ENCODE measurements around the gene SYT15B. TPM values are rescaled to one million over a fixed set of nuclear protein-coding genes. Genes with fewer than 3 reads are reported as not detected.
A peak's percentile ranks its signal among the peaks of the same experiment; 100 is the strongest.
"Not testable (repeated sequence)": the region's sequence is repeated elsewhere in the genome, so short reads cannot be mapped to it uniquely, and the experiment has no call there.

SYT15B gene
- total RNA-seq, 5 donors from 2014 or later (not counting 1 experiment from before 2014, with no cell fraction given) = 0.06 to 0.30 (median 0.09) TPM; not detected in 2

DNA sequence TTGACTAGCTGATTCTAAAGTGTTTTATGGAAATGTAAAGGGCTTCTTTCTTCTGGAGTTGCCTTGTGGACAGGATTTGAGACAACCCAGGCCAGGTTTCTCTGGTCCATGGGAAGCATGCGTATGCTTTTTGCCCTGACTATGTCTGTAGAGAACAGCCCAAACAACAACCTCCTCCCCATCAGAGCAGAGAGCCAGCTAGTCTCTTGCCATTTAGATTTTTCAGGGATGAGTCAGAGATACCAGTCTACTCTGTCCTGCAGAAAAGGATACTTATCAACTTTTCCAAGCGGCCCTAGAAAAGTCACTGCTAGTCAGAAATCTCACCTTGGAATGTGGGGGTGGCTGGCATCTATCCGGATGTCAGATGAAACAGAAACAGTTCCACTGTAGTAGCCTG is 11.6 kb downstream of the SYT15B start:
- H3K27ac Mint-ChIP-seq; H3K27me3 ChIP-seq (replicated peaks in 1 of 2; ENCODE audit: control insufficient read depth in 2 of 2, extremely low read depth in 1 of 2, insufficient read depth in 2 of 2, low read length in 1 of 2); H3K27ac ChIP-seq (ENCODE audit: low read length); H3K4me1 ChIP-seq (ENCODE audit: control insufficient read depth in 1 of 2, extremely low read depth in 1 of 2, insufficient read depth in 2 of 2, low read length in 2 of 2); H3K4me1 Mint-ChIP-seq; H3K27me3 Mint-ChIP-seq; H3K36me3 ChIP-seq (ENCODE audit: control insufficient read depth in 2 of 2, extremely low read depth in 1 of 2, insufficient read depth in 1 of 2, low read length in 1 of 2); H3K4me3 ChIP-seq (ENCODE audit: control insufficient read depth in 1 of 2, extremely low read depth in 1 of 2, low read length in 1 of 2); H3K36me3 Mint-ChIP-seq; POLR2A ChIA-PET; CTCF ChIA-PET; H3K9me3 ChIP-seq; ATAC-seq (replicated peaks in 1 of 4); DNase-seq; H3K4me3 Mint-ChIP-seq; H3K9me3 Mint-ChIP-seq: not testable (repeated sequence)
- no CpG with 5 or more reads among the region's 3 CpGs for WGBS (ENCODE audit: insufficient coverage)

DNA sequence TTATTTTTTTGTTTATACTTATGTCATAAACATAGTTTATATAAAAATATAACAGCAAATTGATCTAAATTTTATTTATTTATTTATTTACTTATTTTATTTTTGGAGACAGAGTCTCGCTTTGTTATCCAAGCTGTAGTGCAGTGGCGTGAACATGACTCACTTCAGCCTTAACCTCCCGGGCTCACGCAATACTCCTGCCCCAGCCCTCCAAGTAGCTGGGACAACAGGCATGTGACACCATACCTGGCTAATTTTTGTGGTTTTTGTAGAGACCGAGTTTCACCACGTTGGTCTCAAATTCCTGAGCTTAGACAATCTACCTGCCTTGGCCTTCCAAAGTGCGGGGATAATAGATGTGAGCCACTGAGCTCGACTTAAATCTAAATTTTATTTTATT is 13.0 kb downstream of the SYT15B start:
- no CpG with 5 or more reads among the region's 8 CpGs for WGBS (ENCODE audit: insufficient coverage)
- H3K27ac ChIP-seq (ENCODE audit: low read length); H3K4me3 Mint-ChIP-seq; DNase-seq; H3K4me3 ChIP-seq (ENCODE audit: control insufficient read depth in 1 of 2, extremely low read depth in 1 of 2, low read length in 1 of 2); H3K4me1 ChIP-seq (ENCODE audit: control insufficient read depth in 1 of 2, extremely low read depth in 1 of 2, insufficient read depth in 2 of 2, low read length in 2 of 2); CTCF ChIA-PET; H3K36me3 ChIP-seq (ENCODE audit: control insufficient read depth in 2 of 2, extremely low read depth in 1 of 2, insufficient read depth in 1 of 2, low read length in 1 of 2); H3K9me3 Mint-ChIP-seq; POLR2A ChIA-PET; H3K27ac Mint-ChIP-seq; H3K27me3 Mint-ChIP-seq; H3K9me3 ChIP-seq; H3K27me3 ChIP-seq (replicated peaks in 1 of 2; ENCODE audit: control insufficient read depth in 2 of 2, extremely low read depth in 1 of 2, insufficient read depth in 2 of 2, low read length in 1 of 2); H3K36me3 Mint-ChIP-seq; H3K4me1 Mint-ChIP-seq; ATAC-seq (replicated peaks in 1 of 4): not testable (repeated sequence)

DNA sequence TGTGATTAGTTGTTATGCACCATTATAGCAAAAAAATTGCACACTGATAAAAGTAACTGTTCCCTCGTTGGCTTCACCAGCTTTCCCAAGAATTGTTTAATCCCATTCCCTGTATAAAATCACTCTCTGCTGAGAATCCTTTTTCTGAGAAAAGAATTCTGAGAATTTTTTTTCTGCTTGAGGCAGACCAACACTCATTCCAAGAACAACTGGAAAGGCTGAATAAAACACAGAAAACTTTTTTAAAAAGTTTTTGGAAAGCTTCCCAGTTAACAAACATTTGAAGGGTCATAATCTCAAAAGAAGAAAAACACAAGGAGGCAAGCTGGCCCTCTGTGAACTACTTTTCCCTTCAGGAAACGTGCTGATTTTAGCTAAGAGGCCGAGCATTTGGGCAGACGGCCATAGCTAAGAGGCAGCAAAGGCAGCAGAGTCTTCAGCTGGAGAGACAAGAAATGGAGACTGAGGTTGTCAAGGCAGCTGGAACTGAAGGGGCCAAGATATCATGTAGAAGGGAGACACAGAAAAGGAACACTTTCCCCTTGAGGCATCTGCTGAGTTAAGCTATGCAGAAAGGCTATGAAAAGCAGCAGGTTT is 16.5 kb downstream of the SYT15B start:
- ATAC-seq (replicated peaks in 1 of 4); H3K36me3 Mint-ChIP-seq; H3K36me3 ChIP-seq (ENCODE audit: control insufficient read depth in 2 of 2, extremely low read depth in 1 of 2, insufficient read depth in 1 of 2, low read length in 1 of 2); H3K27me3 Mint-ChIP-seq; H3K27ac Mint-ChIP-seq; POLR2A ChIA-PET; H3K27ac ChIP-seq (ENCODE audit: low read length); H3K4me3 ChIP-seq (ENCODE audit: control insufficient read depth in 1 of 2, extremely low read depth in 1 of 2, low read length in 1 of 2); H3K4me1 ChIP-seq (ENCODE audit: control insufficient read depth in 1 of 2, extremely low read depth in 1 of 2, insufficient read depth in 2 of 2, low read length in 2 of 2); H3K27me3 ChIP-seq (replicated peaks in 1 of 2; ENCODE audit: control insufficient read depth in 2 of 2, extremely low read depth in 1 of 2, insufficient read depth in 2 of 2, low read length in 1 of 2); DNase-seq; H3K4me1 Mint-ChIP-seq; H3K4me3 Mint-ChIP-seq; CTCF ChIA-PET; H3K9me3 ChIP-seq; H3K9me3 Mint-ChIP-seq: not testable (repeated sequence)
- no CpG with 5 or more reads among the region's 4 CpGs for WGBS (ENCODE audit: insufficient coverage)

DNA sequence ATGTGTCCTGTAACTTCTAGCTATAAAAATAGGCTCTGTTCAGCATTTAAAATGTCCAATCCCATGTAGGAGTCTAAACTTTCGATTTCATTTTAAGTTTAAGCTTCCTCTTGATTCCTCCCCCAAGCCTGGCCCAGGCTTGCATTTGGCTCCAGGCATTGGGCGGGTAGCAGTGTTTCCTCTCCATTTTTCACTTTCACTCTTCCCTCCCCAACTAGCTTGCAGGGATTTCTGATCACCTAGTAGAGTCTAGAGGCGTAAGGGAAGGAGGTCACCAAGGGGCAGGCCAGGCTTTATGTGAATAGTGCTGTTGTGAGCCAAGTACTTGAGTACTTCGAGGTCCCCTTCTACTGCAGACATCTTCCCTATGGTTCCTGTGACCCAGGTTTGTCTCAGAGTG is 18.5 kb downstream of the SYT15B start:
- DNase-seq; H3K36me3 ChIP-seq (ENCODE audit: control insufficient read depth in 2 of 2, extremely low read depth in 1 of 2, insufficient read depth in 1 of 2, low read length in 1 of 2); H3K27me3 Mint-ChIP-seq; H3K27ac Mint-ChIP-seq; H3K9me3 ChIP-seq; H3K27me3 ChIP-seq (replicated peaks in 1 of 2; ENCODE audit: control insufficient read depth in 2 of 2, extremely low read depth in 1 of 2, insufficient read depth in 2 of 2, low read length in 1 of 2); H3K4me1 Mint-ChIP-seq; POLR2A ChIA-PET; H3K4me3 ChIP-seq (ENCODE audit: control insufficient read depth in 1 of 2, extremely low read depth in 1 of 2, low read length in 1 of 2); H3K27ac ChIP-seq (ENCODE audit: low read length); ATAC-seq (replicated peaks in 1 of 4); CTCF ChIA-PET; H3K9me3 Mint-ChIP-seq; H3K4me1 ChIP-seq (ENCODE audit: control insufficient read depth in 1 of 2, extremely low read depth in 1 of 2, insufficient read depth in 2 of 2, low read length in 2 of 2); H3K36me3 Mint-ChIP-seq; H3K4me3 Mint-ChIP-seq: not testable (repeated sequence)
- no CpG with 5 or more reads among the region's 4 CpGs for WGBS (ENCODE audit: insufficient coverage)

DNA sequence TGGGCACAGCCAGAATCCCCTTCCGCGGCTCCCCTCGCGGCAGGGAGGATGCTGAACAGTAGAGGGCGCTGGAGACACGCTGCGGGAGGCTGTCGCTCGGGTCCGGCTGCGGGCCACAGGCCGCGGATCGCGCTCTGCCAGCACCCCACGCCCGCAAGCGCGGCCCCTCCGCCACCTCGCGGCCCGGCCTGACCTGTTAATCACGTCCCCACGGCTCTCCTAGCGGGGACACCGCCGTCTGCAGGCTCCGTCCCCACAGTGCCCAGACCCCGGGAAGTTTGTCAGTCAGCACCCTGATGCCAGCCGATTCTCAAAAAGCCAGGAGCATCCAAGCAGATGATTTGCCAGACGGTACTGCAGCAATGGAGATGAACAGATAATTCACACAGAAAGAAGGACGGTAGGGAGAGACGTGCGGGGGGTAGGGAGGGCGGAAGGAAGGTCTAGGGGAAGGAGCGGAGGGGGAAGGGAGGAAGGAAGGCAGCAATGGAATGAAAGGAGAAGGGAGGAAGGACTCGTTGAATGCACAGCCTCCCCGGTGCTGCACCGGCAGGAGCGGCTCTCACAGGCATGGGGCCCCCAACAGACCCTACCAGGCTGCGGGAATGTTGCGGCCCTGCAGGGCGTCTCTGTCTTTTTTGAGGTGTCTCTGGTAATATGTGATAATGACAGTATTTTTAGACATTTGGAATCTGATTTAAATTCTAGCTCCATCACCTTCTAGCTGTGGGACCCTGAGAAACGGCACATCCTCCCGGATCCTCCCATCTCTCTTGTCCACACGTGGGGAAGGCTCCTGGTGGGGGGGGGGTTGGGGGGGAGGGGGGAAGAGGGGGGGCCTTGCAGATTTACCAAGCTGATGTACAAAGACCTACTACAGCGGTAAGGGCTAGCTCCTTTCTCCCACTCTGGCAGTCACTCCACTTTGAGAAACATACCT is 19.5 kb downstream of the SYT15B start:
- not testable (repeated sequence) for H3K9me3 Mint-ChIP-seq
- H3K4me3 Mint-ChIP-seq = peak overlapping the region in 1 of 3 donors; percentile 50

DNA sequence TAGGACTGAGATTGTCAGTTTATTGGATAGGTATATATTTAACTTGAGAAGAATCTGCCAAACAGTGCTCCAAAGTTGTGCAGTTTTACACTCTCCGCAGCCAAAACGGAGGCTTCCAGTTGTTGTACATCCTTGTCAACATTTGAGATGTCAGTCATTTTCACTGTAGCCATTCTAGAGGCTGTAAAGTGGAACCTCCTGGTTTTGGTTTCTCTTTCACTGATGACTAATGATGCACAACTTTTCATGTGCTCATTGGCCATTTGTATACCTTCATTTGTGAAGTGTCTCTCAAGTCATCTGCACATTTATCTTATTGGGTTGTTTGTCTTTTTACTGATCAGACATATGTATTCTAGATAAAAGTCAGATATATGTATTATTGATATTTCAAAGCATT is 22.5 kb downstream of the SYT15B start:
- ATAC-seq (replicated peaks in 1 of 4) = peak in 1 of 4 experiments; percentile 27
- CTCF ChIA-PET = not testable (repeated sequence)

More for the DNA sequence above, 19.5 kb downstream of the SYT15B start:
- peak in 16 of 35 experiments; percentile 0 to 42 (median 14) for DNase-seq
- POLR2A ChIA-PET; H3K27me3 Mint-ChIP-seq; H3K27ac ChIP-seq (ENCODE audit: low read length); H3K27ac Mint-ChIP-seq; CTCF ChIA-PET; H3K4me1 ChIP-seq (ENCODE audit: control insufficient read depth in 1 of 2, extremely low read depth in 1 of 2, insufficient read depth in 2 of 2, low read length in 2 of 2); H3K27me3 ChIP-seq (replicated peaks in 1 of 2; ENCODE audit: control insufficient read depth in 2 of 2, extremely low read depth in 1 of 2, insufficient read depth in 2 of 2, low read length in 1 of 2); H3K36me3 Mint-ChIP-seq; H3K4me1 Mint-ChIP-seq; H3K36me3 ChIP-seq (ENCODE audit: control insufficient read depth in 2 of 2, extremely low read depth in 1 of 2, insufficient read depth in 1 of 2, low read length in 1 of 2); H3K9me3 ChIP-seq: not testable (repeated sequence)
- peak overlapping the region in 1 of 2 donors; percentile 17 for H3K4me3 ChIP-seq (ENCODE audit: control insufficient read depth in 1 of 2, extremely low read depth in 1 of 2, low read length in 1 of 2)
- no CpG with 5 or more reads among the region's 48 CpGs for WGBS (ENCODE audit: insufficient coverage)
- ATAC-seq (replicated peaks in 1 of 4) = peak; percentile 82 to 94 (median 90)

More for the DNA sequence above, 22.5 kb downstream of the SYT15B start:
- H3K27ac Mint-ChIP-seq; H3K9me3 Mint-ChIP-seq; DNase-seq; H3K4me1 Mint-ChIP-seq; H3K4me3 ChIP-seq (ENCODE audit: control insufficient read depth in 1 of 2, extremely low read depth in 1 of 2, low read length in 1 of 2); POLR2A ChIA-PET; H3K27ac ChIP-seq (ENCODE audit: low read length); H3K36me3 ChIP-seq (ENCODE audit: control insufficient read depth in 2 of 2, extremely low read depth in 1 of 2, insufficient read depth in 1 of 2, low read length in 1 of 2); H3K4me3 Mint-ChIP-seq; H3K9me3 ChIP-seq; H3K27me3 Mint-ChIP-seq; H3K4me1 ChIP-seq (ENCODE audit: control insufficient read depth in 1 of 2, extremely low read depth in 1 of 2, insufficient read depth in 2 of 2, low read length in 2 of 2); H3K27me3 ChIP-seq (replicated peaks in 1 of 2; ENCODE audit: control insufficient read depth in 2 of 2, extremely low read depth in 1 of 2, insufficient read depth in 2 of 2, low read length in 1 of 2); H3K36me3 Mint-ChIP-seq: not testable (repeated sequence)
- WGBS (ENCODE audit: insufficient coverage) = no CpG with 5 or more reads among the region's 2 CpGs

All from T-cell (primary cell).